ENCODE results near the gene FKRP. TPM values are rescaled to one million over a fixed set of nuclear protein-coding genes. Genes with fewer than 3 reads are reported as not detected.

Gene FKRP
- total RNA-seq, 3 donors from 2014 or later, result 10.7 to 19.8 (median 10.9) TPM

GRCh38 chr19:46728693-46729339, 17.0 kb upstream of the FKRP start:
- DNase-seq (peak; percentile 81 to 85 (median 83)), ATAC-seq (peak; percentile 84)
- no peaks in the 10 kb centered on the region for H3K4me1 ChIP-seq (ENCODE audit: low read depth)
- H3K9me3 ChIP-seq, result no peaks in the 10 kb centered on the region
- peaks cover 22% of the 10 kb centered on the region for H3K36me3 ChIP-seq (ENCODE audit: low read depth)
- H3K4me3 ChIP-seq, result no peak overlapping the region
- intact Hi-C loops (cut with DNase I, micrococcal nuclease), result no loop called here
- TF ChIP-seq CTCF (IDR thresholded peaks at IDR 0.05), result peak; percentile 95

DNA sequence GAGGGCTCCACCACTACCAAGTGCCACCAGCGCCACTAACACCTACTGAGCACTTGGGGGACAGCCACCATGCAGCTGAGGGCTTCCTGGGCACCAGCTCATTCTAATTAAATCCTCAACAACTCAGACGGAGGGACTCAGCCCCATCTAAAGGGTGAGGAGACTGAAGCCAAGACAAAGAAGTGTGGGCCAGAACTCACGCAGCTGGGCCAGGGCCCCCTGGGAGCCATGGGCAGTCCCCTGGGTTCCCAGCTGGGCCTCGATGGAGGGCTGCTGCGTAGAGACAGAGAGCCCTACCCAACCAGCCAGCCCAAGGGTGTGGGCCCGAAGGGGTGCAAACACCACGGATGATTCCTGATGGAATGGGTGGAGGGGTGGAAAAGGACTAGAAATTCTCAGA, 16.2 kb upstream of the FKRP start:
- Histone ChIP-seq H3K4me3 (no peak overlapping the region), H3K9me3 (no peaks in the 10 kb centered on the region), H3K4me1 (ENCODE audit: low read depth) (no peaks in the 10 kb centered on the region), H3K36me3 (ENCODE audit: low read depth) (peaks cover 19% of the 10 kb centered on the region)
- TF ChIP-seq CTCF (IDR thresholded peaks at IDR 0.05), result no peak
- ATAC-seq (no peak), DNase-seq (no peak)
- intact Hi-C loops (cut with DNase I, micrococcal nuclease), result no loop called here

GRCh38 chr19:46730187-46730586, 15.7 kb upstream of the FKRP start:
- no peaks in the 10 kb centered on the region for H3K4me1 ChIP-seq (ENCODE audit: low read depth)
- no peak for TF ChIP-seq CTCF (IDR thresholded peaks at IDR 0.05)
- ATAC-seq (no peak), DNase-seq (no peak)
- intact Hi-C loops (cut with DNase I, micrococcal nuclease), result no loop called here
- H3K36me3 ChIP-seq (ENCODE audit: low read depth), result peaks cover 15% of the 10 kb centered on the region
- no peak overlapping the region for H3K4me3 ChIP-seq
- no peaks in the 10 kb centered on the region for H3K9me3 ChIP-seq

GRCh38 chr19:46730595-46730994, 15.3 kb upstream of the FKRP start:
- no peak overlapping the region for H3K4me3 ChIP-seq
- no peak for TF ChIP-seq CTCF (IDR thresholded peaks at IDR 0.05)
- H3K4me1 ChIP-seq (ENCODE audit: low read depth), result no peaks in the 10 kb centered on the region
- no peak for ATAC-seq
- peaks cover 14% of the 10 kb centered on the region for H3K36me3 ChIP-seq (ENCODE audit: low read depth)
- no peaks in the 10 kb centered on the region for H3K9me3 ChIP-seq
- no peak for DNase-seq
- intact Hi-C loops (cut with DNase I, micrococcal nuclease), result no loop called here

GRCh38 chr19:46731007-46731501, 14.8 kb upstream of the FKRP start:
- DNase-seq (peak in 1 of 3 donors; percentile 51), ATAC-seq (peak; percentile 36)
- H3K4me3 ChIP-seq, result no peak overlapping the region
- no peak for TF ChIP-seq CTCF (IDR thresholded peaks at IDR 0.05)
- intact Hi-C loops (cut with DNase I, micrococcal nuclease), result no loop called here
- H3K36me3 ChIP-seq (ENCODE audit: low read depth), result peaks cover 14% of the 10 kb centered on the region
- H3K4me1 ChIP-seq (ENCODE audit: low read depth), result no peaks in the 10 kb centered on the region
- no peaks in the 10 kb centered on the region for H3K9me3 ChIP-seq
